Karpas-422 (cell line): ENCODE measurements around the gene DYNLT2. TPM values are rescaled to one million over a fixed set of nuclear protein-coding genes. Genes with fewer than 3 reads are reported as not detected.

Experiments used
- DNase-seq: peaks from one replicate; pipeline ENCODE4 v3.0.0-alpha.2; 2015
- H2AFZ ChIP-seq: fragments of 200-600 bp; sonication (generic); 2 replicates; pipeline ENCODE4 v1.6.1; 2014; ENCODE audit warnings: antibody characterized with exemption, low read length, mixed read lengths
- H3K27ac ChIP-seq: fragments of 200-600 bp; sonication (generic); 2 replicates; pipeline ENCODE4 v1.5.1; 2014; ENCODE audit warnings: mild to moderate bottlenecking, low read length, moderate library complexity
- H3K27me3 ChIP-seq: fragments of 200-600 bp; sonication (generic); 2 replicates; pipeline ENCODE4 v1.6.1; 2014; ENCODE audit warnings: low read length, mixed read lengths
- H3K36me3 ChIP-seq: fragments of 200-600 bp; sonication (generic); 2 replicates; pipeline ENCODE4 v1.6.1; 2014; ENCODE audit warnings: low read length, mixed read lengths; ENCODE audit not compliant: insufficient read depth
- H3K4me1 ChIP-seq: fragments of 200-600 bp; sonication (generic); 2 replicates; pipeline ENCODE4 v1.6.1; 2014; ENCODE audit warnings: mild to moderate bottlenecking, low read length, mixed read lengths
- H3K4me2 ChIP-seq: fragments of 200-600 bp; sonication (generic); 2 replicates; pipeline ENCODE4 v1.6.1; 2014; ENCODE audit warnings: low read length, low read depth, mild to moderate bottlenecking; ENCODE audit not compliant: poor library complexity, severe bottlenecking
- H3K4me3 ChIP-seq: fragments of 200-600 bp; sonication (generic); 2 replicates; pipeline ENCODE4 v1.5.1; 2014; ENCODE audit warnings: mild to moderate bottlenecking, antibody characterized with exemption, low read length, mixed read lengths
- H3K79me2 ChIP-seq: fragments of 200-600 bp; sonication (generic); 2 replicates; pipeline ENCODE4 v1.6.1; 2014; ENCODE audit warnings: mild to moderate bottlenecking, low read length, mixed read lengths
- H3K9ac ChIP-seq: fragments of 200-600 bp; sonication (generic); 2 replicates; pipeline ENCODE4 v1.6.0; 2014; ENCODE audit warnings: low read length
- H3K9me2 ChIP-seq: fragments of 200-600 bp; sonication (generic), shearing (Covaris generic); replicated peaks from 2 replicates; pipeline ENCODE4 v1.6.0; 2014; ENCODE audit warnings: mild to moderate bottlenecking, low read length, moderate library complexity; ENCODE audit not compliant: insufficient read depth
- H3K9me3 ChIP-seq: fragments of 300-700, 200-600 bp; sonication (generic); 2 replicates; pipeline ENCODE4 v1.6.1; 2014; ENCODE audit warnings: low read length, mixed read lengths
- H4K20me1 ChIP-seq: fragments of 200-600 bp; sonication (generic); 2 replicates; pipeline ENCODE4 v1.6.1; 2014; ENCODE audit warnings: mild to moderate bottlenecking, antibody characterized with exemption, low read length, low read depth; ENCODE audit not compliant: insufficient read depth
- total RNA-seq: library from RNA; depleted of rRNA; stranded (reverse); fragments of >200 nt; shearing (Covaris generic); gene quantifications from 2 replicates; pipeline ENCODE4 v1.2.3, GENCODE V29; 2014; ENCODE audit warnings: low replicate concordance; rRNA removed

The DYNLT2 gene
- total RNA-seq, 1 experiment from 2014 or later: 5.8 TPM

- H3K4me1 ChIP-seq: peaks cover 6% of the 10 kb centered on the region
- H3K4me3 ChIP-seq: no peak overlapping the region
- H3K36me3 ChIP-seq: peaks cover 18% of the 10 kb centered on the region
- peaks cover 83% of the 10 kb centered on the region for H3K79me2 ChIP-seq
- H3K9me2 ChIP-seq: no peaks in the 10 kb centered on the region
- DNase-seq: no peak
- no peak overlapping the region for H3K9ac ChIP-seq
- no peaks in the 10 kb centered on the region for H3K27me3 ChIP-seq
- H3K4me2 ChIP-seq: no peak overlapping the region
- no peaks in the 10 kb centered on the region for H4K20me1 ChIP-seq
- no peak overlapping the region for H3K27ac ChIP-seq
- H2AFZ ChIP-seq: no peak overlapping the region
- peaks cover 3% of the 10 kb centered on the region; the same call in 1 of the 2 replicates for H3K9me3 ChIP-seq
These were observed 56.2 kb downstream of the DYNLT2 start for GRCh38 chr6:169695131-169695530.

GRCh38 chr6:169692516-169692915 is 58.9 kb downstream of the DYNLT2 start:
- H3K4me3 ChIP-seq: no peak overlapping the region
- no peak overlapping the region for H3K27ac ChIP-seq
- 0 out of 2 replicates have a peak, but pooled peaks cover 3% of the 10 kb centered on the region for H3K4me1 ChIP-seq
- DNase-seq: no peak
- H3K9ac ChIP-seq: no peak overlapping the region
- H3K4me2 ChIP-seq: no peak overlapping the region
- H3K9me3 ChIP-seq: peaks cover 5% of the 10 kb centered on the region; the same call in 1 of the 2 replicates
- no peak overlapping the region for H2AFZ ChIP-seq
- no peaks in the 10 kb centered on the region for H3K9me2 ChIP-seq
- peaks cover 67% of the 10 kb centered on the region for H3K79me2 ChIP-seq
- peaks cover 36% of the 10 kb centered on the region for H3K36me3 ChIP-seq
- H3K27me3 ChIP-seq: no peaks in the 10 kb centered on the region
- H4K20me1 ChIP-seq: no peaks in the 10 kb centered on the region

DNA sequence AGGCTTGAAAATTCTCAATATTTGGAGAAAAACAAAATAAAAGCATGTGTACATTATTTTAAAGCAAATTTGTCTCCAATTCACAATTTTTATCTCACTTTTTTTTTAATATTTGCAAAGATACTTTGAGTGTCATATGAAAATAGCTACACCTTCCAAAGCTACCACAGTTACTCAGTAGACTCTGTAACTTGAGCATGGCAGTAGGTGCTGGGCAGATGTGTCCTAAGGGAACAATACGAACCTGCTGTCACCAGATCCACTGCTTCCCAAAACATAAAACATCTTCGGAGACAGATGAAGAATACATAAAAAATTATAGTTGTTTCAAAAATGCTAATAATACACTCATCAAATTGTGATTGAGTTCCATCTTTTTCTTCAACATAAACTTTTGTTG is 60.1 kb downstream of the DYNLT2 start:
- peaks cover 70% of the 10 kb centered on the region for H3K79me2 ChIP-seq
- no peak overlapping the region for H2AFZ ChIP-seq
- H3K9me3 ChIP-seq: peaks cover 9% of the 10 kb centered on the region
- no peak overlapping the region for H3K9ac ChIP-seq
- no peak for DNase-seq
- H3K27me3 ChIP-seq: no peaks in the 10 kb centered on the region
- peaks cover 47% of the 10 kb centered on the region for H3K36me3 ChIP-seq
- H3K4me2 ChIP-seq: no peak overlapping the region
- H3K4me3 ChIP-seq: no peak overlapping the region
- H3K9me2 ChIP-seq: no peaks in the 10 kb centered on the region
- 0 out of 2 replicates have a peak, but pooled peaks cover 3% of the 10 kb centered on the region for H3K4me1 ChIP-seq
- H4K20me1 ChIP-seq: no peaks in the 10 kb centered on the region
- H3K27ac ChIP-seq: no peak overlapping the region

Other genes with a start within 250 kb of the DYNLT2 start
- 63.0 and 76.8 TPM in 2 replicates for gene WDR27, start 49.5 kb downstream of the DYNLT2 start, total RNA-seq
- 43.9 and 51.4 TPM in 2 replicates for gene C6orf120, start 49.4 kb downstream of the DYNLT2 start, total RNA-seq
- 37.9 and 53.2 TPM in 2 replicates for gene PHF10, start 27.1 kb downstream of the DYNLT2 start, total RNA-seq
- 12.6 and 38.5 TPM in 2 replicates for gene ERMARD, start 50 bp upstream of the DYNLT2 start, total RNA-seq